LNCaP clone FGC (cell line): Measurements from ENCODE around the gene PTPN18.
"Not testable (repeated sequence)": the region's sequence is repeated elsewhere in the genome, so short reads cannot be mapped to it uniquely, and the experiment has no call there.

Source experiments
- DNase-seq: peaks from one replicate; pipeline ENCODE4 v3.0.0-alpha.2; 2011; ENCODE audit warnings: low read depth
- H3K4me3 ChIP-seq: 2 replicates; pipeline ENCODE4 v1.5.1; 2011; ENCODE audit warnings: mild to moderate bottlenecking, low read depth, low read length, control low read depth
- TF ChIP-seq, protein P1 (sequence below): IDR thresholded peaks from 2 replicates; pipeline ENCODE4 v1.5.1; 2012; ENCODE audit warnings: mild to moderate bottlenecking; ENCODE audit not compliant: control insufficient read depth, insufficient read depth; ENCODE audit errors: extremely low read depth

The PTPN18 gene

DNA sequence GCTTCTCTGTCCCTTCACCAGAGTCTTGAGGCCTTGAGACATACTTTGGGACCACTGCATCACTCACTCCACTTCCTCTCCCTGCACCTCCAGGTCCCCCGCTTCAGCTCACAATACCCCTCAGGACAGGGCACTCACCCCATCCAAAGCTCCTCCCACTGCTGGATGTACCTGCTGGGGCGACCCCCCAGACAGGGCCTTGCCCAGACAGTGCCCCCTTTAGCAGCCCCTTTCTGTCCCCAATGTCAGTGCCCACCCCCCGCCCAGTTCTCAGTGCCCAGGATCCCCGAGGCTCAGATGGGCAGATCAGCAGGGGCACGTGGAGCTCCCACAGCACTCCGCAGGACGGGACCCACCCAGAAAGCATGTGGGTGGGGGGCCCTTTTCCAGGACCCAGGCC lies 37.0 kb upstream of the PTPN18 start:
- H3K4me3 ChIP-seq, result no peak overlapping the region
- TF ChIP-seq, protein P1, sequence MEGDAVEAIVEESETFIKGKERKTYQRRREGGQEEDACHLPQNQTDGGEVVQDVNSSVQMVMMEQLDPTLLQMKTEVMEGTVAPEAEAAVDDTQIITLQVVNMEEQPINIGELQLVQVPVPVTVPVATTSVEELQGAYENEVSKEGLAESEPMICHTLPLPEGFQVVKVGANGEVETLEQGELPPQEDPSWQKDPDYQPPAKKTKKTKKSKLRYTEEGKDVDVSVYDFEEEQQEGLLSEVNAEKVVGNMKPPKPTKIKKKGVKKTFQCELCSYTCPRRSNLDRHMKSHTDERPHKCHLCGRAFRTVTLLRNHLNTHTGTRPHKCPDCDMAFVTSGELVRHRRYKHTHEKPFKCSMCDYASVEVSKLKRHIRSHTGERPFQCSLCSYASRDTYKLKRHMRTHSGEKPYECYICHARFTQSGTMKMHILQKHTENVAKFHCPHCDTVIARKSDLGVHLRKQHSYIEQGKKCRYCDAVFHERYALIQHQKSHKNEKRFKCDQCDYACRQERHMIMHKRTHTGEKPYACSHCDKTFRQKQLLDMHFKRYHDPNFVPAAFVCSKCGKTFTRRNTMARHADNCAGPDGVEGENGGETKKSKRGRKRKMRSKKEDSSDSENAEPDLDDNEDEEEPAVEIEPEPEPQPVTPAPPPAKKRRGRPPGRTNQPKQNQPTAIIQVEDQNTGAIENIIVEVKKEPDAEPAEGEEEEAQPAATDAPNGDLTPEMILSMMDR, result no peak
- no peak for DNase-seq

DNA sequence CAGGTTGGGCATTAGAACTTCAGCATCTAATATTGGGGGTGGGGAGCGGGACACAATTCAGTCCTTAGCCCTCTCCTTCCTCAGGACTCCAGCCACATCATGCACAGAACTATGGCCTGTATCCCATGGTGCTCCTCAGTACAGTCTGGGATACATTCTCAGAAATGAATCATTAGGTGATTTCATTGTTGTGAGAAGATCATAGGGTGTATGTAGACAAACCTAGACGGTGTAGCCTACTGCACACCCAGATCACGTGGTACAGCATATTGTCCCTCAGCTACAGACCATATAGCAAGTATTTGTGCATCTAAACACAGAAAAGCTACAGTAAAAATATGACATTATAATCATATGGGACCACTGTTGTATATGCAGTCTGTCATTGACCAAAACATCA lies 36.3 kb upstream of the PTPN18 start:
- DNase-seq, result no peak
- H3K4me3 ChIP-seq, result no peak overlapping the region
- TF ChIP-seq, protein P1, result no peak

DNA sequence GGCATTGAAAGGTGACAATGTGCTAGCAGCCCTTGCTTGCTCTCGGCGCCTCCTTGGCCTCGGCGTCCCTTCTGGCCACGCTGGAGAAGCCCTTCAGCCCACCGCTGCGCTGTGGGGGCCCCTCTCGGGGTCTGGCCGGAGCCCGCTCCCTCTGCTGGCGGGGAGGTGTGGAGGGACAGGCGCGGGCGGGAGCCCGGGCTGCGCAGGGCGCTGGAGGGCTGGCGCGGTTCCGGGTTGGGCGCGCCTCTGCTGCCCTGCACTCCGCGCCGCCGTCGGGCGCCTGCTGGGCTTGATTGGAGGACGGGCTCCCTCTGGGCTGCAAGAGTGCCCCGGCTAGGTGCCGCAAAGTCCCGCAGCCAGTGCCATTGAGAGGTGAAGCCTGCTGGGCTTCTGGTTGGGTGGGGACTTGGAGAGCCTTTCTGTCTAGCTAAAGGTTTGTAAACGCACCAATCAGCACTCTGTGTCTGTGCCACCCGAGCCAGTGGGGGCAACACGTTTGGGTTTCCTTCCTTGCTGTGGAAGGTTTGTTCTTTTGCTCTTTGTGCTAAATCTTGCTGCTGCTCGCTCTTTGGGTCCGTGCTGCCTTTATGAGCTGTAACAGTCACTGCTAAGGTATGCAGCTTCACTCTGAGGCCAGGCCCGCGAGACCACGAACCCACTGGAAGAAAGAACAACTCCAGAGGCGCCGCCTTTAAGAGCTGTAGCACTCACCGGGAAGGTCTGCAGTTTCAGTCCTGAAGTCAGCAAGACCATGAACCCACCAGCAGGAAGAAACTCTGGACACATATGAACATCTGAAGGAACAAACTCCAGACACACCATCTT lies 27.9 kb upstream of the PTPN18 start:
- no peak for DNase-seq
- no peak overlapping the region for H3K4me3 ChIP-seq
- TF ChIP-seq, protein P1, result no peak

DNA sequence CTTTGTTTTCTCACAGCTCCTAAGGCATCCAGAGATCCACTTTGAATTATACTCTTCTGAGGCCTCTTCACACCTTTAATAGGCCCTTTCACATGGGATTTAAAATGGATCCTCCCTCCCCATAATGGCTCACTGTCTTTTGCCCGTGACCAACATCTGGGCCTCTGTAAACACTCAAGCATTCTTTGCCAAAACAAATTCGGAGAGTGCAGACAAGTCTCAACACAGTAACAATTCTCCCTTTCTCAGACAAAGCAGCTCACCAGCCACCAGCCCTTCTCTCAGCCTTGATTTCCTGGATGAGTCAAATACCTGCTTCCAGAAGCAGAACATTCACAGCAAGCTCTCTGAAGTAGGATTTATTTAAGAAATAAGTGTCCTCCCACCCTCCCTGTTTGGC lies 27.1 kb upstream of the PTPN18 start:
- TF ChIP-seq, protein P1, result no peak
- DNase-seq, result no peak
- no peak overlapping the region for H3K4me3 ChIP-seq

DNA sequence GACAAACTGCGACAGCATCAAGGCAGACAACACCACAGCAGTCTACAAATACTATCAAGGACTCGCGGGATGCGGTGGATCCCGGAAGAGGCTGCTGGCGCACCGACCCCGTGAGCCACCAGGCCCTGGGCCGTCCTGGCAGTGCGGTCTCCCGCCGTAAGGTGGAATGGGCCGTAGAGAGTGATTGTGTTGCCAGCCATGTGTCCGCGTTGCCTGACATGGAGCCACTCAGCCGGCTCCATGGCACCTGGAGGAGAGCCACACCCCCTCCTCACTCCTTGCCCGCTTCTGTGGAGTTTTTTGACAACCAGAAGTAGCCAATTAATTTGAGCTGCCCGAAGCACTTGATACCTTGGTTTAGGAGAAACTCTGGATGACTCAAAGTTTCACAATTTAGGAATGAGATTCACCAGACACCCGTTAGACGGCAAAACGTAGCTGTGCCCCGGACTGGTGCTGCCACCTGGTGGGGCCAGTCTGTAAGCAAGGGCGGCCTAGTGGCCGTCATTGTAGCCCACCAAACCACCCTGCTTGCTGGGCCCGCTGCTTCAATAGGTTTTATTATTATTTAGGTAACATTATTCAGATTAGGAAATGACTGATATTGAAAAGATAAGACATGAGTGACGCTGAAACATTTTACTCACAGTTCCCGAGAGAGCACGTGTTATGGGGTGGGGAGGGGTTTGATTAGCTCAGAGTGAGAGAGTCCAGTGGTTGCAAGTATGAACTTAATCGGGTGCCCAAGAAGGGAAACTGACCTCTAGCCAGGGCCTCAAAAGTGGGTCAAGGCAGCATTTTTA lies 23.4 kb upstream of the PTPN18 start:
- TF ChIP-seq, protein P1, result peak; percentile 83
- peak; percentile 26 for DNase-seq
- H3K4me3 ChIP-seq, result no peak overlapping the region

DNA sequence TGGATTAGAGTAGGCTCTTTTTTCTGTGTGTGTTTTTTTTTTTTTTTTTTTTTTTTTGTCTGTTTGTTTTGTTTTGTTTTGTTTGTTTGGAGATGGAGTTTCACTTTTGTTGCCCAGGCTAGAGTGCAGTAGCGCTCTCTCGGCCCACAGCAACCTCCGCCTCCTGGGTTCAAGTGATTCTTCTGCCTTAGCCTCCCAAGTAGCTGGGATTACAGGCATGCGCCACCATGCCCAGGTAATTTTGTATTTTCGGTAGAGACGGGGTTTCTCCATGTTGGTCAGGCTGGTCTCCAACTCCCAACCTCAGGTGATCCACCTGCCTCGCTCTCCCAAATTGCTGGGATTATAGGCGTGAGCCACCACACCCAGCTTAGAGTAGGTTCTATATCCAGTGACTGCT lies 22.6 kb upstream of the PTPN18 start:
- H3K4me3 ChIP-seq, DNase-seq: not testable (repeated sequence)

DNA sequence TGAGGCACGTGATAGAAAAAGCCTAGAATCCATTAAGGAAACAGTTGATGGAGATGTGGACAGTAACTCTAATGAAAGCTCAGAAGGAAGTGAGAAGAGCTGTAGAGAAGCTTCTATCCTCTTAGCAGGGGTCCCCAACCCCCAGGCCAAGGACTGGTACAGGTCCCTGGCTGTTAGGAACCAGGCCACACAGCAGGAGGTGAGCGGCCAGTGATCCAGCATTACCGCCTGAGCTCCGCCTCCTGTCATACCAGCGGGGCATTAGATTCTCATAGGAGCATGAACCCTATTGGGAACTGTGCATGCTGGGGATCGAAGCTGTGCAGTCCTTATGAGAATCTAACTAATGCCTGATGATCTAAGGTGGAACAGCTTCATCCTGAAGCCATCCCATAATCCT lies 21.8 kb upstream of the PTPN18 start:
- TF ChIP-seq, protein P1, result no peak
- no peak for DNase-seq
- H3K4me3 ChIP-seq, result no peak overlapping the region
